ENCODE results near the gene FTSJ3.

DNA sequence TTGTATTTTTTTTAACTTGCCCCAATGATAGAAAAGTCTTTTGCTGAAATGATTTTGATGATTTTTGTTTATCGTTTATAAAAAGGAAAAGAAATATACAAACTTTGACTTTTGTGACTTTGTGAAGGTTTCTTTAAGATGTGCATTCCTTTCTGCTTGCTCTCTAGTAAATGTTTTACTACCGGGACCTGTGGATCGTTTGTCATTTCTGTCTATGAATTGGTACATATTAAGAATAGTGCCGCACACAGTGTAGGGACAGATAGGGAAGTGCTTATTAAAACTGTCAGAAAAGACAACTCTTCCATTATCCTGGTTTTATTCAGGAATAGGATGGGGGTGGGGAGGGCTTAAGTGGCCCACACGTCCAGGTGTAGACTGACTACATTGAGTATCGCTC, 8.3 kb downstream of the FTSJ3 start:
- TF ChIP-seq GATA3 (IDR thresholded peaks at IDR 0.05; ENCODE audit: low read depth, low read length) (no peak), GATA2 (IDR thresholded peaks at IDR 0.05; ENCODE audit: low read depth, low read length) (no peak)
